ENCODE measurements around the gene STAT4.

The STAT4 gene

DNA sequence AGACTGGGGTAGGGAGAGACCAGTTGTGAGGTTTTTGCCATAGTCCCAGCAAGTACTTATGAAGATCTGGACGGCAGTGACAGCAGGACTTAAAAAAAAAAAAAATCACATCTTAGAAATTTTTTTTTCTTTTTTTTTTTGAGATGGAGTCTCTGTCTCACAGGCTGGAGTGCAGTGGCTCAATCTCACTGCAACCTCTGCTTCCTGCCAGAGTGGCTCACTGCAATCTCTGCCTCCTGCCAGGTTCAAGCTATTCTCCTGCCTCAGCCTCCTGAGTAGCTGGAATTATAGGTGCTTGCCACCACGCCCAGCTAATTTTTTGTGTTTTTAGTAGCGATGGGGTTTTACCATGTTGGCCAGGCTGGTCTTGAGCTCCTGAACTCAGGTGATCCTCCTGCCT, 22.4 kb upstream of the STAT4 start:
- no peak for DNase-seq

DNA sequence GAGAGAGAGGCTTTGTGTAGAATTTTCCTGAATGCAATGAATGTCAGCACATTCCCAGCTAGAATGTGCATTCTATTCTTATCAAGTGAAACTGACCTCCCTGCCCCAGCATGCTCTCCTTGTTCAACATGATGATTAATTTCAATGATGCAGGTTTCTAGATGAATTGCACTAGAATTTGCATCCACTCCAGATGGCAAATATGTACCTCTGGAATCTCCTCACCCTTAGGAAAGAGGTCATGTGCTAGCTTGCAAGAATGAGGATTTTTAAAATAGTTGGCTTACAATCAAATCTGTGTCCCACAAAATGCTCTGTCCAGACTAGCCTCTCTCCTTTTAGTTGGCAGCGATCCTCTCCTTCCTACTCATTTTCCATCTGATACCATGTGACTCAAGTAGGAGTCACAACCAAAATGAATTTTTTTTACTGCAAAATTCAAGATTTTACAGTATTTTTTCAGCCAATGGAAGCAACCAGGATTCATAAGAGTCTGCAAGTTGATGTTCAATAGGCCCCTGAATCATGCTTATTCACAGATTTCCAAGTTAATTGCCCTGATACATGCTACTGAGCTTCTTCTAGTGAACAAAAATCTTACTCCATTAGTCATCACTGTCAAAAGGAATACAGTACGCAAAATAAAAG, 21.0 kb upstream of the STAT4 start:
- DNase-seq: no peak

DNA sequence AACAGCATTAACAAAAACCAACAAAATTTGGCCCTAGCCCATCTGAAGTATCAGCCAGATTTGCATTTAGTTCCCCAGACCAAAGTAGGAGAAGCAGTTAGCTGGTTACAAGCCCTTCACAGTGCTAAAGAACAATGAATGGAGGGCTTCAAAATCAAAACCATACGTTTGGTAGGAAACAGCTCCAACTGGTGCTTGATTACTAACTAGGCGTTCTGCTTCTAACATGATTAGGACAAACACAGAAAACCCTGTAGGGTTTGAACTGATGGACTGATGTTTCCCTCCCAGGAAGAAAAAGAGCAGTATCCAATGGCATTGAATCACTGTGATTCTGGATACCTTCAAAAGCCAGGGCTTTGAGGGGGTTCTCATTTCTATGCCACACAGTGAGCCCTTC, 20.5 kb upstream of the STAT4 start:
- no peak for DNase-seq

DNA sequence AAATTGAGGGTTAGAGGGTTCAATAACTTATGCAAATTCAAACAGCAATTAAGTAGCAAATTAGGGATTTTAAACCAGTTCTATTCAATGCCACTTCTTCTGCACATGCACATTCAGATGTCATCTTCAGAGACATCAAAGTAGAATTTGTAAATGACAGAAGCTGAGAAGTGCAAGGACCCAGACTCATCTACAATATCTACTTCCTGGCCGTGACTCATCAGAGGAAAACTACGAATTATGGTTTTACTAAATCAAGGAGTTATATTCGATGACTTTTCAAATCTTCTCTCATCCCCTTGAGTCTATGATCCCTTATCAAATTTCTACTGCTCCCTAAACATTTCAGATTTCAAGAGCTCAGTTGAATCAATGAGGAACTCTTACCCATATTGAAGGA, 20.0 kb upstream of the STAT4 start:
- DNase-seq: no peak

DNA sequence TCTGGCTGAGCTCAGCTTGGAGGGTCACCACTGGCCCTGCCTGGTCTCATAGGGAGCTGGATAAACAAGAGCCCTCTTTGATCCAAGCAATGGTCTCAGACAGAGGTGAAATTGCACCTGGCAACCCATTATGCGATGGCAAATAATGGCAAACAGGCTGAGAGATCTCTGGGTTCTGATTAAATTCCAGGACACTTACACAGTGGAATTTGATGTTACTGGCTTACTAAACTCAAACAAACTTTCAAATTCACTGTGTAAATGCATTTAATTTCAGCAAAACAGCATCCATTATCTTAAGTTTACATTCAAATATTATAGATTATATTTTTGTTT, 19.5 kb upstream of the STAT4 start:
- no peak for DNase-seq

DNA sequence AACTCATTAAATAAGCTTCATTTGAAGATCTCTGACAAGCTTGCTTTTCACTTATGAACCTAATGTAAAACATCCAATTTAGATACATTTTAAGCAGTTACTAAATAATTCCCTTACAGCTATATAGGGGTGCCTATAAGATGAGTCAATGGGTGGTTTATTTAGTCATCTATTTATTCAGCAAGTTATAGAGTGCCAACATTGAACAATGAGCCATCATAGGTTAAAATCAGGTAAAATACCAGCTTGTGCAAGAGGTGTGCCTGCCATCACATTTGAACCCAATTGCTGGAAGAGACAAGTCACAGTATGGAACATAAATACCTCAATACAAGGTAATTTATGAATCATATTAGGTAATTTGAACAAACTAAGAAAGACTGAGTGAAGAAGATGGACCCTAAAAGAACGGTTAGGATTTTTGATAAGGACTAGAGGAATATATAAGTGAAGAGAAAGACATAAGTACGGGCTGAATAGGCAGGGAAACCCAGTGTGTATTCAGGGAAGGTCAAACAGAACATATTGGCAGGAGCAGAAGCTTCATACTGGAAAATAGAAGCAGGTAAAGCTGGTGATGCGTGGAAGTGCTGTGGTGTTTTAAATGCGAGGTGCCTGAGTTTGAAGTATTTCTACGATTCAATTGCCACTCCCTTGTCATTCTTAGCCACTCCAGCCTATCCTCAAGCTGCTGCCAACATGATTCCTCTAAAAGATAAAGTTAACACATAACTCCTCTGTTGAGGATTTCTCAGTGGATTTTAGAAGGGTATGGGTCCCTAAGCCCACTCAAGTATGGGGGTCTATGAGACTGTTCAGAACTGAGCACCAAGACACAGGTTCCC, 18.9 kb upstream of the STAT4 start:
- no peak for DNase-seq

DNA sequence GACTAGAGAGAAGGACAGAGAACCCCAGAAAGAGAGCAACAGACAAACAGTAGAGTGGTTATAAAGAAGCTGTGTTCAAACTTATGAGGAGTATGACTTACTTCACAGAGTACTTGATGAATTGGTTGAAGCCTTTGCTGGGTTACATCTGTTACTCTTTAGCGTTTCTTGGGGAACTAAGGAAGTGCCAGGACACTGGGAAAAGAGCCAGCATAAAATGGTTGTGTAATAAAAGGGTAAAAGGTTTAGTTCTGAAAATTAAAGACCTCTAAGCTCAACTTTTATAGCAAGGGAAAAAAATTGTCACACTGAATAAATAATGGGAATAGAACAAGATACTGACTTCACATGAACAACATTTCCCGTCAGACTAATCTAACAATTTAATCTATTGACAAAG, 17.0 kb upstream of the STAT4 start:
- DNase-seq: no peak

DNA sequence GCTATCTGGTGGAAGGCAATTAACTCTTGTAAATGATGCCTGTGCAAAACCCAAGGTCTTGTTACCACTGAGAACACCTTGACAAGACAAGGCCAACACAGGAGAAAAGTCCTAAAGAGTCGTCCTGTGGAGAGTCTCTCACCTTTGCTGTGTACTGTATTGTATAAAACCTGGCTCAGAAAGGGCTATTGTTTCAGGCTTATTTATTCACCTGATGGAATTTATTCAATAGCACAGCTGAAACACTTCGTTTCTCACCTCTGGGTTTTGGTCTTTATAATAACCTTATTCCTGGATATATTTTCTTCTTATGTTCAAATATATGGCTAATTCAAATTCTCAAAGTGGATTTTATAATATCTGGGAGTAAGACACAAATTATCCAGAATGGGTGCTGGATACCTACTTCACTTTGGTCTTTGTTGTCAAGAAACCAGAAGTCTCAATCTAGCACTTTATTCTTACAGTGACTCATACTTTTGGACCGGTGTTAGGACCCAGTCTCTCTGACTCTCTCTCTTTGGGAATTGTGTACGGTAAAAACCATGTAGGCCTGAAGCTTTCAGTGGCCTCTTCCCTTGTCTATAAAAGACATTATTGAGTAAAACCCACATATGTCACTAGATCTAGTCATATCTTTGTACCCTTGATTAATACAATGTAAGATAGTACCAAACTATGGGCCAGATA, 16.1 kb upstream of the STAT4 start:
- DNase-seq: no peak

DNA sequence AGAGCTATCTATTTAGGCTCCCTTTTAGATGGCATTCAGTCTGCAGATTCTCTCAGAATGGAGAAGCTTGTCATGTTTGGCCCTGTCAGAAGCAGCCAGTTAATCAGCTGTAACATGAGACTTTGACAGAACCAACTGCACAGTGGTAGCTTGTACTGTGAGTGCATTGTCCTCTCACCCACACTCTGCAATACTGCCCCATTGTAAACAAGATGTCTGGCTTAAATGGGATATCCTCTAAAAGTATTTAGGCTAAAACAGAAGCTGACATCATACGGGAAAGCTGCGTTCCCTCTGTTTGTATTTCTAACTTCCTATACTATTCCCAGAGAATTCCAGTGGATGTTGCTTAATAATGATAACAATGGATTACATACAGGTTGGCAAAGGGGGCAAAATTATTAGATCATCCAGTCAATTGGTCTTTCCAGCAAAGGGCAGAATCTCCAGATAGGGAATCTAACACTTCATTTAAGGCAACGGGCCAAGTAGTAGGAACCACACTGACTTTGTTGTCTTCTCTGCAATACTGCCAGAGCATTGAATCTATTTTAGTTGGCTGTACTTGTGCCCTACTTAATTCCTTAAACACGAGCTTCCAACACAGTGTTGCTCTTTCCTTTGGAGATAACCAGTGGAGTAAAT, 15.4 kb upstream of the STAT4 start:
- DNase-seq: peak; percentile 81 to 85

DNA sequence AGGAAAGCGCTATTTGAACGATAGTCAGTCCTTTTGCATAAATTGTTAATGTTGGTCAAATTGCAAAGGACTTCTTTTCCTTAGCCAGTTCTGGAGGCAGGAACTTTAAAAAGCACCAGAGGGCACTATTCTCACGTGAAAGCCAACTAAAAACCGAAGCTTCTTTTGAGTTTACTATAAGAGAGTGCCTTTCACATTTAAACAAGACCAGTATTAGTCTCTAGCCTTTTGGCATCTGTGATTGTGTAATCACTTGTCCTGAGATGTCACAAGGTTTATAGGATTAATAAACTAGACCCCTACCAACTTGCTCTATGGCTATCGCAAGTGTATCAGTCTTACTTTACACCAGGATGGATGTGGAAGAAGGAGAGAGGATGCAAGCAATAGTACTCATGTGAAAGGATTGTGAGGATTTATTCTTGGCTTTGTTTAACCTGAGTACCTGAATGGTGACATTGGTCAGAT, 14.4 kb upstream of the STAT4 start:
- peak; percentile 58 to 71 for DNase-seq

DNA sequence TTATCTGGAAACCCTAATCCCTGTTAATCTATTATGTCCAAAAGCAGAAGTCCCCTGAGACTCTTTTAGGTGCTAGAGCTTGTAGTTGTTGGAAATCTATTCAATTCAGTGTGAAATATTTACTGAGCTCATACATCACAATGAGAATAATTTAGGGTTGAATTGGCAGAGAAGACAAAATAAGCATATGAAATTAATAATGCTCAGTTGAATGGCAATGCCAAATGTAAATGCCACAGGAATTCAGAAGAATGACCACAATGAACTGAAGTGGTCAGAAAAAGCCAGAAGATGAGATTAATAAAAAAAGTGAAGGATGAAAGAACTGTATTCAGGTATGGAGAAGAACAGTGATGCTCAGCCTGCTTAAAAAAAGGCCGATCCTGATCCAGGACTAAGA, 8.0 kb upstream of the STAT4 start:
- no peak for DNase-seq

DNA sequence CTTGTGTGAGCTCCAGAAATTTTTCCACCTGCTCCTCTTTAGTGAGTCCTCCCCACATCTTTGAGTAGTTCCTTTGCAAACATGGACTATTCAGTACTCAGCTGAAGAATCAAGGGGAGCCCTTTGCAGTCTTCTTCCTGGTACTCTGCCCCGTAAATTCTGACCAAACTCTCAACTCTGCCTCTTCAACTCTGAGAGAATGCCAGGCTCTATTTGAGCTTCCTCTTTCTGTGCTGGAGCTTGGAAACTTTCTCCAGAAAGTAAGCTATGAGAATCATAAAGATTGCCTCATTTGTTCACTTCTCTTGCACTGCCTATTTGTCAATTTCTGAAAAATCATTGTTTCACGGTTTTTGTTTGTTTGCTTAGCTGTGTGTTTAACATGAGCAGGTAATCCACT, 7.4 kb upstream of the STAT4 start:
- no peak for DNase-seq

DNA sequence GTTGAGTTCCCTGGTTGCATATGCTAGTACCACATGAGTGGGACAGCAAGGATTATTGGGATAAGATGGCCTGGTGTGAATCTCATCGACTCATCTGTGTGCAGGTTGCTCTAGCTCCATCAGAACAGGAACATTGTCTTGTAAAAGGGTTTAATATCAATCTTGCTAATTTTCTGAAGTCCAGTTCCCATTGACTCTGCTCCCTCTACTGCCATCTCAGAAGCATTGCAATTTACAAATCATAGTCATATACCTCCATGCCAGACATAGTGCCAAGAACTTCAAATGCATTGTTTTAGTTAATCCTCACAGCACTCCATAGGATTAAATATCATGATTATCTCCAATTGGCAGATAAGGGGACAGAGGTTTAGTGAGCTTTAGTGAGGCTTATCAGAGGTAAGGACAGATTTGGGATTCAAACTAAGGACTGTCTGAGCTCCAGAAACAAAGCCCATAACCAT, 4.8 kb upstream of the STAT4 start:
- peak; percentile 10 to 65 for DNase-seq

DNA sequence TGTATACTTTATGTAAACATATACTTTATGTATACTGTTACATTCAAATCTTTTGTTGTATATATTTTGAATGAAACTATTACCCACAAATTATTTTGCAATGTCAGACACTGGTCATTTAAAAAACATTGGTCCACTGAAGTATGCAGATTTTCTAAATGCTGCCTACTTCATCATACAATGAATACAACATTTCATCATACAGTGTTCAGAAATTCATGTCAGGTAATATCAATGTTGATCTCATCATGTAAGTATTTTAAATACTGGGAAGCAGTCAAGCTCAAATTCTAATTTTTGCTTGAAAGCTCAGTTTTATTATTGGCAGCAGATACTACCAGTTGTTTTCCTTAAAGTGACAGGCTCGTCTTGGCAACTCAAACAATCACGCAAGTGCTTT, 2.9 kb upstream of the STAT4 start:
- no peak for DNase-seq

DNA sequence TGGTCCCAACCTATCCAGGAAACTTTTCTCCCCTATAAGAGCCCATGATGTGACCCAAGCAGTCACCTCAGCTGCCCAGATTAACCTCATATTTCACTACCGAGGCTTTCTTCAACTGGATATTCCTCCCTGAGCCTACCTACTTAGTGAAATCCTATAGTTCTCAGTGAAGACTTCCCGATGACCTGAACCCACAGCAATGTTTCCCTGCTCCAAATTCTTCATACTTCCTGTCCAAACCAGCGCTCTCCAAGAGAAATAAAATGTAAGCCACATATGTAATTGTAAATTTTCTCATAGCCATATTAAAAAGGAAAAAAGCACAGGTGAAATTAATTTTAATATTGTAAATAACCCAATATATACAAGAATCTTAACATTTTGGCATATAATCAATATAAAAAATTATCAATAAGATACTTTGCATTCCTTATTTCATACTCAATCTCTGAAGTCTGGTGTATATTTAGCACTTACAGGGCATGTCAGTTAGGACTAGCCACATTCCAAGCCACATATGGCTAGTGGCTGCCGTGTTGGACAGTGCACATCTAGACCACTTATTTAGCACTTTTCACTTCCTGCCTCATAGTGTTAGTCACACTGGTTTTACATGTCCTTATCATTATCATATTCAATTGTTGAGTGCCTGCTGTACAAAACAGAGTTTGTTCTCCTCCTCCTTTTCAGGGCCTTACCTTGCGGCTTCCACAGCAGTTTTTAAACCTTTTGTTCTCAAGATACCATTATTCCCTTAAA, 1.9 kb upstream of the STAT4 start:
- DNase-seq: peak in 1 of 2 experiments; percentile 9

DNA sequence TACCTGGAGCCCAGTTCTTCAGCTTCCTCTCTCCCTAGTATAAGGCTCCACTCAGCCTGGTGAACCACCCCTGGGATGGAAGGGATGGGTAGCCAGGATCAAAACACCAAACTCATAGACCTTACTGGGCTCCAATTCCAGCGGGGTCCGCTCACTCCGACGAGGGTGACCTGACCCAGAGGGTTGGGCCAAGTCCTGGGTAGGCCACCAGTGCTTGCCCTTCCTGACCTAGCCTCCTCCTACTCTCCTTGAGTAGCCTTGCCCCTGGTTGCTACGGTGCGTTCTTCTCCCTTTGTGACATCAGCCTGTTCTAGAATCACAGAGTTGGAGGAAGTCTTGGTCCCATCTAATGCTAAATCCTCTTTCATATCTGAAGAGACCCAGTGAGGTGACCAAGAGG, 537 bp upstream of the STAT4 start:
- no peak for DNase-seq

DNA sequence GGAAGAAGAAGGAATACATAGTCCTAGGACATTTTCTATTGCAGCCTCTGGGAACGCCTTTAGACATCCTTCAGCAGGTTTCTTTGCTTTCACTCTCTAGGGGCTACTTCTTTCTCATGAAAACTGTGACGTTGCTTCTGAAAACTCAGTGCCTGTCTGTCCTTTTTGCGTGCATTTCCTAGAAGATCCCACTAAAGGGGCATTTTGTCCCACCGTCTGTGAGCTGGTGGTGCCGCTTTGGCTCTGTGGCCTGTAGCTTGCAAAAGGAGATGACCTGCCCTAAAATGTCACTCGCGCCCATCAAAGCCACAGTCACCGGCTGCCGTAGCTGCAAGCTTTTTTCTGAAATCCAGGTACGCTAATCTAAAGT, 579 bp downstream of the STAT4 start:
- DNase-seq: no peak

DNA sequence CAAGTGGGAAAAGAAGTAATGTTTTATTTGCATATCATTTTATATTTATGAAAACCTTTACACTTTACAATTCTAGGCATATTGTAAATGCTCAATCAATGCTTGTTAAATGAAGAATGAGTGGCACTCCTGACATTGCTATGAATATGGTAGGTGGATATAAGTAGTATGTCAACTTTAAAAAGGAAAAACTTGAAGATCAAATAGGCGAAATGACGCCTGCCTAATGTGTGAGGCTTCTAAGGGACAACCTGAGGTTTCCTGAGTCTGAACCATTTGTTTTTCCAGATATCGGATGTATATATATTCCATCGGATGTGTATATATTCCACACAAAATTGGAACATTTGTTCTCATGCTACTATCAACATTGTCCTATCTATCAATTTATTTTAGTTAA, 1.4 kb downstream of the STAT4 start:
- DNase-seq: no peak

DNA sequence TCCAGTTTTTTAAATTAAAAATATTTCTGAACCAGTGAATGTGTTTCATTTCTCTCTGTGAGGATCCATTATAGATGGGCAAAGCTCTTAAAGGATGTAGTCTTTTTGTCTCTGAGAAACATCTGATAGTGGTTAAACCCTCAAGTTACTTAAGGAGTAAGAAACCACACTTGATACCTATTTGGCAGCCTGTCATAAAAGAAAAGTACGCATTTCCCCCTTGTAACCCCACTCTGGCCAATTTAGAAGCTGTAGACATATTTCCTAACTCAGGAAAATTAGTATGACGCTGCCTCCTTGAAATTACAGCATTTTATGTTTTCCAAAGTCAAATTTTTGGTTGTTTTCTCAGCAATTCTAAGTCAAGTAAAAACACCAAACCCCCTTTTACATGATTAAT, 2.0 kb downstream of the STAT4 start:
- DNase-seq: no peak

DNA sequence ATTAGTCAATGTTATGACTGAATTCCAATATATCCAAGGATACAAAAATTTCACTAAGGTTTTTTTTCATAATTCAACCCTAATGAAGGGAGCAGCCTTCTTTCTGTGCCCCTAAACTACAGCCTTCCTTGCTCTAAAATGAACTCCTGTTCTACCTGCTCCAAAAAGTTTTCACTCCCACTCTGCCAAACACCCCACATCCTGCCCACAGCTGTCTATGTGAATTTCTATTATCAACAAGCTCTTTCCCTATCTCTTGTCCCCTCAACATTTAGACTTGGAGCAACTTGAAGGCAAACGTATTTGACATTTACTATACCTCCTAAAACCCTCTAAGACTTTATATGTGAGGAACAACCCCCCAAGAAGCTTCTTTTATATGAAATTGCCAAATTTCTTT, 2.5 kb downstream of the STAT4 start:
- no peak for DNase-seq

DNA sequence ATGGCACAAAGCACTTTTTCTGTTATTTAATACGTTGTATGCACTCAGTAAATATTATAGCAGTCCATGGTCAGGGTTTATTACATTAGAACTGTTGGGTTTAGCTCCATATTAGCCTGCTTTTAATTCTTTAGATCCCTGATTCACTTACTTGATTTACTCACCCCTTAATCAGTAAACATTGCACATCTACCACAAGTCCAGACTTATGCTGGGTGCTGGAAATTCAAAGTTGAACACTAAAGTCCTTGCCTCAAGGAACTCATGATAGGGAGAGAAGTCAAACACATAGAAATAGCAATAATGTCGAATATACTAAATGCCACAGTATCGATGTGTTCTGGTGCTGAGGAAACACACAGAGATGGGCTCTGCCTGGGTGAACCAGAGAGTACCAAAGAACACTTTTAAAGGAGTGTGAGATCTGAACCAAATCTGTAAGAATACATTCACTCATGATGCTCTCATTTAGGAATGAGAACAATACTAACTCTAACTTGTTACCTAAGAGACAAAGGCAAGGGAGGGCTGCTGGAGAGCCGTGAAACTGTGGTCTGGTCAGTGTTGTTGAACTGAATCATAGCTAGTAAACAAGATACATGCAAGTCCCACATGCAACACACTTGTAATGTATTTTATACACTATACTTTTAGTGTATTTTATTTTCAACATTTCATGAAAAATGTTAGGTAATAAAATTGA, 4.9 kb downstream of the STAT4 start:
- no peak for DNase-seq

DNA sequence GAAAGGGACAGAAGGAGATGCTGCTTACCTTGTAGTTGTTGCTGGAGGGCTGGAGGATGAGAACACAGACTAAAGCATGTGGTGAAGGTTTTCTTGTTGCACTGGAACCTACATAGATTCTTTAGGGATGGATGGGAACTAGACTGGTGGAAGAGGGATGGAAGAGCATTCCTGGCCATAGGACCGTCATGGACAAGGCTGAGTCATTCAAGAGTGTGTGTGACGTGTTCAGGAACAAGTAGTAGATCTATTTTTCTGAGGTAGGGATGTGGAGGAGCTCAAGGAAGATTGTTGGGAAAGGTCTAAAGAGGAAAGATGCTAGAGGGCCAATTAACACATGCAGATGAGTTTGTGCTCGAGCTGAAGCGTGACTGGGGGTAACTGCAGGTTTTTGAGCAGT, 6.6 kb downstream of the STAT4 start:
- DNase-seq: no peak

All from NCI-H526 (cell line).